CD4-positive, alpha-beta T cell treated with Interleukin-2 at 100 ng/mL for 4 hours (primary cell): ENCODE results near the gene PKD1L1.
"Not testable (repeated sequence)": the region's sequence is repeated elsewhere in the genome, so short reads cannot be mapped to it uniquely, and the experiment has no call there.

Experiments
- DNase-seq: peaks from one replicate; pipeline ENCODE4 v3.0.0-alpha.2; 2020; ENCODE audit warnings: low spot score

Gene PKD1L1

GRCh38 chr7:47794016-47794415 lies 154.2 kb downstream of the PKD1L1 start:
- DNase-seq: no peak

- DNase-seq: not testable (repeated sequence)
Measured at GRCh38 chr7:47793186-47793585, 155.1 kb downstream of the PKD1L1 start.

DNA sequence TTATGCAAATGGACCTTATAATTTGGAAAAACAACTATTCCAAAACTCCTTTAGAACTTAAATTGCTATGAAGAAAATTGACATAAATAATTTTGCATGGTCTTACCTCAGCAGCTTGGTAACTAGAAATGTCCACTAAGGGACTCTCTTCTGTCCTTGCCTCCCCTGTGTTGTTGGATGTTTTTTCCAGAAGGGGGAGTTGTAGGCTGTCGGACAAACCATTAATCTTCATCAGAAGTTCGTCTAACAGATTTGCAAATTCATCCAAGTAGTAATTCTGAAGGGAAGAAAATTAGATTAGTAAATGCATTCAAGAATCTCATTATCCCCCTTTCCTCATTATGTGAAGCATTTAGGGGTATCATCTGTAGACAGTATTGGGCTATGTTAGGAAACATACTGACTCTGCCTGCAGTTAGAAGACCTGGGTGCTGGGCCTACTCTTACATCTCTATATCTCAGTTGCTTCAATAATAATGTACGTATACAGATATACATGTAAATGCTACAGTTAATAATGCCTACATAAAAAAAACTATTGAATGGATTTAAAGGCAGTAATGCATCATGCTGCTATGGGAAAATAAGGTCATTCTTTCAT lies 155.6 kb downstream of the PKD1L1 start:
- DNase-seq: no peak

GRCh38 chr7:47791682-47792081 lies 156.6 kb downstream of the PKD1L1 start:
- DNase-seq: no peak

DNA sequence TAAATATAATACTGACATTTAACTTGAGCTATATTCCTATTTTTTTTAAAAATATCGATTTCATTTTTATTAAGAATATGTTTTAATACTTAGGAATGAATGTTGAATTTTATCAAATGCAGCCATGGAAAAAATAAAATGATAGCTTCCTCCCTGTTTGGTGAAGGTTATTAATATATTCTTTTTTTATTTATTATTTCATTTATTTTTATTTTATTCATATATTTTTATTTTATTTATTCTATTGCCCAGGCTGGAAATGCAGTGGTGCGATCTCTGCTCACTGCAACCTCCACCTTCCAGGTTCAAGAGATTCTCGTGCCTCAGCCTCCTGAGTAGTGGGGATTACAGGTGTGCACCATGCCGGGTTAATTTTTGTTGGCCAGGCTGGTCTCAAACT lies 160.2 kb downstream of the PKD1L1 start:
- no peak for DNase-seq

- no peak for DNase-seq
Measured at GRCh38 chr7:47787249-47788069, 160.8 kb downstream of the PKD1L1 start.

DNA sequence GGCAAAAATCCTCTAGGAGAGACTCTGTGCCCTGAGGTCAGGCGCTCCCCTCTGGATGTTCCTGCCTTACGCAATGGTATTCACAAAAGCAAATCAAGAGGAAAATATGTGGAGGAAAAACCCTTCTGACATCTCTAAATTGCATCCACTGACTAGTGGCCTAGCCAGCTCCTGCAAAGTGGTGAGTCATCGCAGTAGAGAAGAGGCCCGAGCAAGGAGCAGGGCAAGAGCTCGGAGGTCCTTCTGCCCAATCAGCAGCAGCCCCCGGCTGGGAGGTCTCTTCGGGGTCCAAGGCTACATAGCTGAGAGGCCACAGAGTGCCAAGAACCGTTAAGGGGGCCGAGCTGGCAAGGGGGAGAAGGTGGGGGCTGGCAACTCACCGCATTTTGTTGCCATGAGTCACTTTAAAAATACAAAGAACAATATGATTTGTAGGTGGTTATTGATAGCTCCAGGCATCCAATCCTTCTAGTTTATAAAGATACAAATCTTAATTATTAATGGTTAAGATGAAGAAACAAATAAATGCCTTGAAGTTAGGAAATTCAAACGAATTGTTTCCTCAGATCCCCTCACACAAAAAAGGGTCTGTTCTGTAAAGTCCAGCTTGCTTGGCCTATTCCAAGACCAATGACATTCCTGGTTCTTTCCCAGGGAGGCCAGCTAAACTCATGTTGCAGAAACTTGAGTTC lies 161.6 kb downstream of the PKD1L1 start:
- no peak for DNase-seq

GRCh38 chr7:47785923-47786556 lies 162.2 kb downstream of the PKD1L1 start:
- no peak for DNase-seq

GRCh38 chr7:47783456-47784223 lies 164.6 kb downstream of the PKD1L1 start:
- no peak for DNase-seq

DNA sequence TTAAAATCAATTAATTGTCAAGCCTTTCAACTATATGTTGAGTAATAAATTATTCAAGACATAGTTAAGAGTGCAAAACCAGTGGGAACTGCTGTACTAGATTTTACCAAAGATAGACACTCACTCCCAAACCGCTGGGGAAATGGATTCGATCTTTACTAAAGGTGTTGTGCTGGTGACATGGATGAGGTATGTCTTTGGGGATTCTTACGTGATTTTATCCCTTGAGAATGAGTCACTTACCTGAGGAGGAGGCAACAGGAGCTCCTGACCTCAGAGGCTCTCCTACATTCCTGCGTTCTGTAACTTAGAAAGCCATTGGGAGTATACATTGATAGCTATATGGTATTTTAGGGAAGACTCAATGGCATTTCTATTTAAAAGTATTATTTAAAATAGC lies 165.5 kb downstream of the PKD1L1 start:
- DNase-seq: no peak

DNA sequence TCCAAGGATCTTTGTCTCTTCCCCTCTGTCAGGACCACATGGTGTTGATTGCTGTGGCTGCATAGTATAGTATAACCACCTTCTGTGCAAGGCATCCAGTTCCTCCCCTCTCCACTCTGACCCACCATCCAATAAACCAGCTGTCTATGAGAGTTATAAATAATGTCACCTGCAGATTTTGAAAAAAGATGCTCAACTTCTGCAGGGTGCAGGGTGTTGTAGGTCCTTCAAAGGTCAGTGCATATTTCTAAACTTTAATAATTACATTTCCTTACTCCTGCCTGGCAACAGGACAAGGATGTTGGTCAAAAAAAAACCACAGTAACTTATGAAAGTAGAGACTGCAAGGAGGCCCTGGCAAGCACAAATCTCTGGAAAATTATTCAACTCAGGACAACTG lies 166.2 kb downstream of the PKD1L1 start:
- DNase-seq: no peak

- DNase-seq: no peak
Measured at GRCh38 chr7:47780555-47780954, 167.7 kb downstream of the PKD1L1 start.

GRCh38 chr7:47779341-47779771 lies 168.9 kb downstream of the PKD1L1 start:
- DNase-seq: no peak

DNA sequence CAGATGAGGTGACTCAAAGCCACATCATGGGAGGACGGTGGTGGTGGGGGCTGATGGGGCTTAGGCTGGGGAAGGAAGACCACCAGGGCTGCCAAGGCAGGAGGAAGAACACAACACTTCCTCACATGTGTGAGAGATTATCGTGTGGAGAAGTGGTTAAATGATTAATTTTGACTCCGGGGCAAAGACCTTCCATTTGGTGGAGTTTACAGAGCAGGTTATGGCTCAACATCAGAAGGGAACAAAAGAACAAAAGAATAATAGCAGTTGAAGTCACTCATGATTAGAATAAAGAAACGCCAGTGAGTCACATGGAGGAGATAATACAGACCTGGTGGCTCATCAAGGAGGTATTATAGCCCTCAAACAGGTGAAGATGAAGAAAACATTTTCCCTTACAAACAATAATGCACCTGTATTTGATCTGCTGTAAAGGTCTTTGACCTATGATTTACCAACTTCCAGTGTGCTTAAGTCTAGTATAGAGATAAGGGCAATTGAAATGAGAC lies 170.1 kb downstream of the PKD1L1 start:
- no peak for DNase-seq

DNA sequence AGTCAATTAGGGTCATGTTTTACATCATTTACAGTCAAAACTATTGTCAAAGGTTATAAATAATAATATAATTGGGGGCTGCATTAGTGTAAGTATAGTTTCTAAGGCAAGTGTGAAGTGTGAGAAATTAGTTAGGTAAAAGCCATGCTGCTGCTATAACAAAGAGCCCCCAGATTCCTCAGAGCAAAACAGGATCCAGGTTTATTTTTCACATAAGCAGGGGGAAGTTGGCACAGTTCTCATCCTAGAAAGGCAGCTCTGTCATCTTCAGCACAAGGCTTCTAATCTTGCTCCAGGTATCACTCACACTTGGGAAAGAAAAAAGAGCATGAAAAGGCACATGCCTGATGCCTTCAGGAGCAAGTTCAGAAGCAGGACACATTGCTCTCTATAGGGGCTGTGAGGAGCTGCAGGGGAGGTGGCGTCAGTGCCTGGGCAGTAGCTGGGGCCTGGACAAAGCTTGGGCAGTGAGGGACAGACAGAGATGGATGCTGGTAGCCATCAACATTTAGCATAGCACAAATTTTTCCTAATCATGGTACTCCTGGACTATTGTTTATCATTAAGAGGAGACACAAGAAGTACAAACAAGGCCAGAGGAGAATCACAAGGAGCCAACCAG lies 170.6 kb downstream of the PKD1L1 start:
- no peak for DNase-seq

- no peak for DNase-seq
Measured at GRCh38 chr7:47776335-47776734, 171.9 kb downstream of the PKD1L1 start.

- no peak for DNase-seq
Measured at GRCh38 chr7:47775238-47775637, 173.0 kb downstream of the PKD1L1 start.

GRCh38 chr7:47772492-47772891 lies 175.8 kb downstream of the PKD1L1 start:
- no peak for DNase-seq

DNA sequence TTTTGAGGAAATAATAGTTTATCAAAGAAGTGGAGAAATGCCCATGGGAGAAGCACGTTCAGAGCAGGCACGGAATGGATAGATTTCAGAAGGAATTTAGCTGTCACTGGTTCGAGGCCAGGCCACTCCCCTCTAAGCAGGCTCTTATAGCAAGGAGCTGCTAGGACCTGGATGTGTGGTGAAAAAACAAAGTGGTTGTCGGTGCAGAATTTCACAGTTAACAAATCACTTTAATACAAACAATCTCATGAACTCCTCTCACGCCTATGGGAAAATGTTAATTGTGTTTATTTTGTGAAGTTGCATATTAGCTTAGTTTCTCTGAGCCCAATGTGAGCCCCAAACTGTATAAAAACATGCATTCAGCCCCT lies 176.3 kb downstream of the PKD1L1 start:
- no peak for DNase-seq

GRCh38 chr7:47771336-47771989 lies 176.8 kb downstream of the PKD1L1 start:
- DNase-seq: no peak

DNA sequence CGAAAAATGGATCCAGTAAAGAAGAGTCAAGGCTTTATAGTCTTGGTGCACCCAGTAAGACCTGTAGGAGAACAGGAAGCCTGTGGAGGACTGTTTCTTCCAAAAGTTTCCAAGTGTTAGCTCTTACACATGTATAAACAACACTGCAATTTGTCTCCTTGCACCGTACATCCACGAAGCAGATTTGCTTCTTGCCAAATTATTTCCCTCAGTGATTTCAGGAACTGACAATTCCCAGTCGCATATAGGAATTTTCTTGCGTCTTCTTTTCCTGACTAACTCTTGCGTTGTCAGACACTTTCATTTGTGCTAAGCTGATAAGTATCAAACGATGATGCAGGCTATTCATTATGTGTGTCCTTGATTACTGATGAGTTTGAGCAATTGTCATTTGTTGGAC lies 182.1 kb downstream of the PKD1L1 start:
- no peak for DNase-seq
